Stimulated activated CD8-positive, alpha-beta memory T cell treated with anti-CD3 and anti-CD28 coated beads, Interleukin-4, amount 100 ng/mL, for 1 hour (primary cell): ENCODE results near the gene ZIC4.

Source experiments
- DNase-seq, 2 donors: peaks; one replicate each; pipeline ENCODE4 v3.0.0-alpha.2; 2020; ENCODE audit warnings: low read depth in 2 of 2, low spot score in 1 of 2

Gene ZIC4

GRCh38 chr3:147391781-147392624, 14.3 kb downstream of the ZIC4 start:
- no peak for DNase-seq

GRCh38 chr3:147390589-147391569, 15.5 kb downstream of the ZIC4 start:
- no peak for DNase-seq

- no peak for DNase-seq
These were observed 16.6 kb downstream of the ZIC4 start for GRCh38 chr3:147389717-147390116.

GRCh38 chr3:147388700-147389580, 17.4 kb downstream of the ZIC4 start:
- DNase-seq = no peak

GRCh38 chr3:147387885-147388699, 18.3 kb downstream of the ZIC4 start:
- no peak for DNase-seq

GRCh38 chr3:147387291-147387884, 19.0 kb downstream of the ZIC4 start:
- no peak for DNase-seq

GRCh38 chr3:147385059-147386012, 21.0 kb downstream of the ZIC4 start:
- DNase-seq = no peak

GRCh38 chr3:147384210-147385058, 21.9 kb downstream of the ZIC4 start:
- DNase-seq = no peak

- DNase-seq = no peak
These were observed 22.7 kb downstream of the ZIC4 start for GRCh38 chr3:147383617-147384016.

- DNase-seq = no peak
These were observed 24.7 kb downstream of the ZIC4 start for GRCh38 chr3:147381596-147381995.

GRCh38 chr3:147380977-147381376, 25.4 kb downstream of the ZIC4 start:
- DNase-seq = no peak

GRCh38 chr3:147380387-147380951, 25.9 kb downstream of the ZIC4 start:
- DNase-seq = no peak

- DNase-seq = no peak
These were observed 26.7 kb downstream of the ZIC4 start for GRCh38 chr3:147379651-147380050.

GRCh38 chr3:147377412-147378367, 28.7 kb downstream of the ZIC4 start:
- no peak for DNase-seq

- DNase-seq = no peak
These were observed 33.0 kb downstream of the ZIC4 start for GRCh38 chr3:147373301-147373700.

GRCh38 chr3:147372525-147373027, 33.8 kb downstream of the ZIC4 start:
- no peak for DNase-seq
